Keratinocyte (primary cell): ENCODE results near the gene RRP1. TPM values are rescaled to one million over a fixed set of nuclear protein-coding genes. Genes with fewer than 3 reads are reported as not detected.

Source experiments
- DNase-seq: peaks from one replicate; pipeline ENCODE4 v3.0.0-alpha.2; 2011; ENCODE audit warnings: low read depth, missing footprints, low spot score
- FAIRE-seq: peaks from 2 replicates; lab custom pipeline; 2011; peaks lifted over from hg19 to GRCh38; lab: Jason Lieb, UNC
- H2AFZ ChIP-seq: 2 replicates; pipeline ENCODE4 v1.6.0; 2012; ENCODE audit warnings: low read length, control low read depth, inconsistent platforms; ENCODE audit not compliant: control insufficient read depth
- H3K27ac ChIP-seq: 2 replicates; pipeline ENCODE4 v1.5.1; 2011; ENCODE audit warnings: low read length; ENCODE audit not compliant: control insufficient read depth, insufficient read depth
- H3K27me3 ChIP-seq: 3 replicates; pipeline ENCODE4 v1.6.0; 2011; ENCODE audit warnings: low read length; ENCODE audit not compliant: control insufficient read depth, insufficient read depth; ENCODE audit errors: extremely low read depth
- H3K36me3 ChIP-seq, 2 experiments: 2 replicates in 1 of 2; 3 replicates in 1 of 2; pipeline ENCODE4 v1.5.1; 2011; ENCODE audit warnings: low read length in 2 of 2, mild to moderate bottlenecking in 1 of 2; ENCODE audit not compliant: control insufficient read depth in 2 of 2, insufficient read depth in 2 of 2; ENCODE audit errors: extremely low read depth in 1 of 2
- H3K4me1 ChIP-seq: 3 replicates; pipeline ENCODE4 v1.5.1; 2011; ENCODE audit warnings: low read length; ENCODE audit not compliant: control insufficient read depth, insufficient read depth; ENCODE audit errors: extremely low read depth
- H3K4me2 ChIP-seq: 3 replicates; pipeline ENCODE4 v1.6.0; 2011; ENCODE audit warnings: low read depth, low read length; ENCODE audit not compliant: control insufficient read depth, insufficient read depth; ENCODE audit errors: extremely low read depth
- H3K4me3 ChIP-seq, 3 experiments: fragments of 200-600 bp in 1 of 3; sonication (generic) in 1 of 3; 2 replicates in 2 of 3; 3 replicates in 1 of 3; pipeline ENCODE4 v1.5.1; 2011 to 2016; ENCODE audit warnings: low read length in 3 of 3, mild to moderate bottlenecking in 3 of 3, control low read depth in 2 of 3, inconsistent platforms in 1 of 3, low read depth in 1 of 3, mixed read lengths in 1 of 3, mixed run types in 1 of 3, moderate library complexity in 1 of 3; ENCODE audit not compliant: control insufficient read depth in 2 of 3, insufficient read depth in 2 of 3; ENCODE audit errors: extremely low read depth in 1 of 3
- H3K79me2 ChIP-seq: 2 replicates; pipeline ENCODE4 v1.6.0; 2012; ENCODE audit warnings: low read length; ENCODE audit not compliant: control insufficient read depth, insufficient read depth
- H3K9ac ChIP-seq: 3 replicates; pipeline ENCODE4 v1.6.0; 2011; ENCODE audit warnings: low read length; ENCODE audit not compliant: control insufficient read depth, insufficient read depth; ENCODE audit errors: extremely low read depth
- H3K9me1 ChIP-seq: 3 replicates; pipeline ENCODE4 v1.6.0; 2011; ENCODE audit warnings: low read length; ENCODE audit not compliant: control insufficient read depth, insufficient read depth; ENCODE audit errors: extremely low read depth
- H3K9me3 ChIP-seq: 2 replicates; pipeline ENCODE4 v1.5.1; 2012; ENCODE audit warnings: low read depth, low read length; ENCODE audit not compliant: control insufficient read depth
- H4K20me1 ChIP-seq: 3 replicates; pipeline ENCODE4 v1.6.0; 2011; ENCODE audit warnings: low read length; ENCODE audit not compliant: control insufficient read depth, insufficient read depth; ENCODE audit errors: extremely low read depth
- CTCF ChIP-seq, 3 experiments: IDR thresholded peaks in 1 of 3; conservative IDR thresholded peaks in 1 of 3; optimal IDR thresholded peaks in 1 of 3; 2 replicates in 2 of 3; 3 replicates in 1 of 3; pipeline versions ENCODE3 to v1.5.1; 2011; ENCODE audit warnings: low read length in 3 of 3, mild to moderate bottlenecking in 3 of 3, moderate library complexity in 2 of 3, control low read depth in 1 of 3, inconsistent platforms in 1 of 3; ENCODE audit not compliant: insufficient read depth in 2 of 3; ENCODE audit errors: extremely low read depth in 1 of 3
- EZH2 ChIP-seq: IDR thresholded peaks from one replicate; pipeline ENCODE4 v1.6.1; 2012; ENCODE audit warnings: inconsistent platforms, mild to moderate bottlenecking, low read length, moderate library complexity
- dilution Hi-C: fragments of 300-500 bp; cut with MboI; formaldehyde crosslinking; loops from one replicate; pipeline ENCODE4 v1.7.0; 2020; ENCODE audit warnings: low sequenced_read_pairs; ENCODE audit not compliant: extremely low pct_ligation_motif_present
- polyA plus RNA-seq, 5 experiments: library from polyadenylated mRNA; depleted of rRNA in 3 of 5; stranded (reverse) in 3 of 5; stranded (forward) in 1 of 5; unstranded in 1 of 5; fragments of >200 nt; gene quantifications; 1 replicate in 1 of 5; 2 replicates in 3 of 5; 3 replicates in 1 of 5; pipeline versions ENCODE4 v1.2.1 to v1.2.3, GENCODE V29; 2011 to 2012; ENCODE audit warnings: missing spikeins in 2 of 5, low read depth in 1 of 5, low replicate concordance in 1 of 5

The RRP1 gene
- polyA plus RNA-seq, 1 donor (not counting 4 experiments of a cell fraction or from before 2014, with no cell fraction given), result 25.0 TPM

DNA sequence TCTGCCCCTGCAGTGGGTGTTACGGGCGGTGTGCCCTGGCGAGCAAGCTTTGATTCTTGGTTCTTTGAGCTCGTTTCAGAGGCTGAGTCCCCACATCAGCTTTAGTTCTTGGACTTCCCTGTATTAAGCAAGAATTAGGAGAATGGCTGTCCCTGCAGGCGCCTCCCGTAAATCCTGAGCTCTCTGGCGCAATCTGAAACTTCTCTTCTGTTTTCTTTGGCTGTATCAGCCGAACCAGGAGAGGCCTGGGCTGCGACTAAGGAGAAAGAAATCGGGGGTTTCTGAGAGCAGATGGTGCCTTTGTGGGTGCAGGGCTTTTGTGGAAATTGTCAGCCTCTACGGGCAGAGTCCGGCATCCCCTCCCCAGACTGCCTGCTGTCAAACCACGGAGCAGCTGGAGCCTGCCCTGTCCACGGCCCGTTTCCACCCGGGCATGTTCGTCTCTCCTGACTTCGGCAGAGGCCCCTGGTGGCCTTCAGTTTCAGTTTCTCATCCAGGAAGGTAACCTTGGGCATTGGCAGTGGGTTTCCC is 31.2 kb upstream of the RRP1 start:
- H4K20me1 ChIP-seq, result peaks cover 7% of the 10 kb centered on the region
- no peak for TF ChIP-seq CTCF (optimal IDR thresholded peaks at IDR 0.05 in 1 of 3, IDR thresholded peaks at IDR 0.05 in 1 of 3, conservative IDR thresholded peaks at IDR 0.05 in 1 of 3; ENCODE audit: extremely low read depth in 1 of 3, insufficient read depth in 2 of 3, low read length in 3 of 3)
- TF ChIP-seq EZH2, result no peak
- no peaks in the 10 kb centered on the region for H3K9me3 ChIP-seq
- H3K36me3 ChIP-seq, result peaks cover 52% of the 10 kb centered on the region in 2 experiments
- no peaks in the 10 kb centered on the region for H3K27me3 ChIP-seq
- H3K4me3 ChIP-seq, result no peak overlapping the region
- no peak overlapping the region for H3K27ac ChIP-seq
- FAIRE-seq (no peak), DNase-seq (no peak)
- H3K9ac ChIP-seq, result no peak overlapping the region
- H2AFZ ChIP-seq, result no peak overlapping the region
- H3K4me2 ChIP-seq, result no peak overlapping the region
- peaks cover 18% of the 10 kb centered on the region for H3K4me1 ChIP-seq
- dilution Hi-C loops, result no loop called here
- no peaks in the 10 kb centered on the region for H3K9me1 ChIP-seq
- H3K79me2 ChIP-seq, result no peaks in the 10 kb centered on the region

DNA sequence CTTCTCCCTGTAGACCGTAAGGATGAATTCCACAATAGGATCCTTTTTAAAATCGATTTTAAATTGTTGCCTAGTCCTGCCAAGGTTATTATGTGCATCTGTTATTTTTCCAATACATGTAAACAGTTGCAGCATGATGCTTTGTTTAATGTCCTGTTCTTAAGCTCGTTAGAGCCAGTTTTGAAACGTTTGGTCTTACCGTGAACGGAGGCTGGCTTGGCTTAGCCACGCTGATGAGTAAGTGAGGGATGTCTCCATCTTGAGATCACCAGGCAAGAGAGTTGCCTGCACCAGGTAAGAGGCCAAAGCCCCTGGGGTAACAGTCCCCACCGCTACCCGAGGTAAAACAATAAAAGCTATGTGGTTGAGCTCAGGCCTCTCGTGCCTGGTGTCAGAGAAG is 30.6 kb upstream of the RRP1 start:
- Histone ChIP-seq H3K79me2 (no peaks in the 10 kb centered on the region), H3K9me3 (no peaks in the 10 kb centered on the region), H3K4me1 (peaks cover 20% of the 10 kb centered on the region), H3K4me2 (no peak overlapping the region), H3K9me1 (no peaks in the 10 kb centered on the region), H3K27me3 (no peaks in the 10 kb centered on the region), H3K9ac (no peak overlapping the region), H3K36me3 (peaks cover 48 to 49% of the 10 kb centered on the region in 2 experiments), H3K4me3 (no peak overlapping the region), H2AFZ (no peak overlapping the region), H3K27ac (no peak overlapping the region), H4K20me1 (peaks cover 8% of the 10 kb centered on the region)
- TF ChIP-seq EZH2 (no peak), CTCF (optimal IDR thresholded peaks at IDR 0.05 in 1 of 3, IDR thresholded peaks at IDR 0.05 in 1 of 3, conservative IDR thresholded peaks at IDR 0.05 in 1 of 3; ENCODE audit: extremely low read depth in 1 of 3, insufficient read depth in 2 of 3, low read length in 3 of 3) (no peak)
- DNase-seq (no peak), FAIRE-seq (no peak)
- dilution Hi-C loops, result no loop called here
